HepG2 (cell line): ENCODE results near the gene BAG5. TPM values are rescaled to one million over a fixed set of nuclear protein-coding genes. Genes with fewer than 3 reads are reported as not detected.

Experiments used
- ATAC-seq: fragments of 200-7000 bp; cut with Tn5 transposase; 3 replicates; pipeline ENCODE4 v1.9.1; 2020; ENCODE audit warnings: mild to moderate bottlenecking, moderate library complexity
- BruUV-seq: library from RNA; stranded (reverse); fragments of 400-500 nt; replicated peaks from 2 replicates; lab custom pipeline; 2021; lab: Mats Ljungman, UMichigan
- CTCF ChIA-PET: fragments of 300-600 bp; formaldehyde crosslinking; extraction: SDS; loops from one replicate; lab custom pipeline; 2021; ENCODE audit warnings: low total read pairs, inconsistent platforms, low intra/inter-chr PET ratio; lab: Yijun Ruan, JAX
- POLR2A ChIA-PET: fragments of 350-600 bp; sonication (Branson Sonifier 250); formaldehyde crosslinking; loops from one replicate; lab custom pipeline; 2020; ENCODE audit warnings: antibody characterized with exemption, inconsistent platforms; lab: Yijun Ruan, JAX
- DNase-seq: peaks from one replicate; pipeline ENCODE4 v3.0.0-alpha.2; 2015; ENCODE audit warnings: low spot score
- FAIRE-seq: peaks from 3 replicates; lab custom pipeline; 2011; peaks lifted over from hg19 to GRCh38; lab: Jason Lieb, UNC
- H2AFZ ChIP-seq: one replicate; pipeline ENCODE4 v1.6.1; 2011; ENCODE audit warnings: low read length, inconsistent platforms
- H3K27ac ChIP-seq: fragments of 300-600 bp; 3 replicates; pipeline ENCODE4 v1.8.0; 2011; ENCODE audit warnings: mixed run types, mild to moderate bottlenecking, mixed read lengths, low read length, inconsistent platforms; ENCODE audit not compliant: insufficient read depth; ENCODE audit errors: extremely low read length
- H3K27me3 ChIP-seq, 2 experiments: fragments of 200-600 bp in 1 of 2; 2 replicates in 1 of 2; 3 replicates in 1 of 2; pipeline versions ENCODE4 v1.6.0 to v1.8.0; 2011; ENCODE audit warnings: low read length in 2 of 2, mild to moderate bottlenecking in 2 of 2, moderate library complexity in 2 of 2, inconsistent platforms in 1 of 2; ENCODE audit not compliant: insufficient read depth in 2 of 2, control insufficient read depth in 1 of 2
- H3K36me3 ChIP-seq, 2 experiments: fragments of 200-600 bp in 1 of 2; replicated peaks in 1 of 2; 2 replicates in 1 of 2; 3 replicates in 1 of 2; pipeline versions ENCODE4 v1.5.1 to v1.8.0; 2011; ENCODE audit warnings: low read length in 2 of 2, inconsistent platforms in 1 of 2; ENCODE audit not compliant: insufficient read depth in 2 of 2, control insufficient read depth in 1 of 2
- H3K4me1 ChIP-seq: 2 replicates; pipeline ENCODE4 v1.5.1; 2012; ENCODE audit warnings: low read length, inconsistent platforms; ENCODE audit not compliant: insufficient read depth
- H3K4me2 ChIP-seq: 2 replicates; pipeline ENCODE4 v1.6.0; 2011; ENCODE audit warnings: low read depth, low read length, inconsistent platforms
- H3K4me3 ChIP-seq, 3 experiments: fragments of 200-600 bp in 1 of 3; sonication (generic), shearing (Covaris generic) in 1 of 3; replicated peaks in 1 of 3; 2 replicates each; pipeline ENCODE4 v1.5.1; 2011 to 2016; ENCODE audit warnings: low read length in 3 of 3, inconsistent platforms in 2 of 3, low read depth in 2 of 3, mild to moderate bottlenecking in 2 of 3, control low read depth in 1 of 3, mixed read lengths in 1 of 3; ENCODE audit not compliant: insufficient read depth in 1 of 3
- H3K79me2 ChIP-seq: one replicate; pipeline ENCODE4 v1.6.1; 2011; ENCODE audit warnings: low read length, inconsistent platforms; ENCODE audit not compliant: insufficient read depth
- H3K9ac ChIP-seq: 2 replicates; pipeline ENCODE4 v1.6.0; 2011; ENCODE audit warnings: mild to moderate bottlenecking, low read depth, low read length, inconsistent platforms; ENCODE audit not compliant: insufficient read depth
- H3K9me3 ChIP-seq: 2 replicates; pipeline ENCODE4 v1.5.1; 2012; ENCODE audit warnings: mild to moderate bottlenecking, low read length
- H4K20me1 ChIP-seq: 2 replicates; pipeline ENCODE4 v1.6.0; 2011; ENCODE audit warnings: inconsistent platforms, mild to moderate bottlenecking, low read length, moderate library complexity; ENCODE audit not compliant: insufficient read depth
- DNMT1 ChIP-seq: sonication (generic); formaldehyde crosslinking; IDR thresholded peaks from 2 replicates; pipeline ENCODE4 v1.5.1; 2020; ENCODE audit warnings: mild to moderate bottlenecking, missing genetic modification reagents
- KAT8 ChIP-seq: IDR thresholded peaks from 2 replicates; pipeline ENCODE4 v1.6.1; 2016; ENCODE audit warnings: missing genetic modification reagents, missing compliant biosample characterization
- KDM6A ChIP-seq: IDR thresholded peaks from 2 replicates; pipeline ENCODE4 v1.6.1; 2016; ENCODE audit warnings: low read depth
- NFIC ChIP-seq: IDR thresholded peaks from 2 replicates; pipeline ENCODE4 v1.6.1; 2012; ENCODE audit warnings: mild to moderate bottlenecking, low read length, inconsistent platforms
- PCBP2 ChIP-seq: fragments of 200-400 bp; formaldehyde crosslinking; optimal IDR thresholded peaks from 2 replicates; pipeline ENCODE3; 2018; ENCODE audit warnings: low read length, low read depth; ENCODE audit not compliant: poor library complexity, severe bottlenecking
- RXRB ChIP-seq: IDR thresholded peaks from 2 replicates; pipeline ENCODE4 v1.6.1; 2016; ENCODE audit warnings: borderline replicate concordance, missing genetic modification reagents, missing compliant biosample characterization
- SAP130 ChIP-seq: IDR thresholded peaks from 2 replicates; pipeline ENCODE4 v1.6.1; 2016; ENCODE audit warnings: low read depth
- SIN3B ChIP-seq: fragments of 150-350 bp; IDR thresholded peaks from 2 replicates; pipeline ENCODE4 v1.6.1; 2014; ENCODE audit warnings: low read length
- SOX6 ChIP-seq, 2 experiments: fragments of 450-650 bp in 1 of 2; sonication (generic) in 1 of 2; formaldehyde crosslinking in 1 of 2; IDR thresholded peaks; 2 replicates each; pipeline versions ENCODE4 v1.4.0 to v1.6.1; 2017 to 2020; ENCODE audit warnings: antibody characterized with exemption in 1 of 2, mild to moderate bottlenecking in 1 of 2, missing genetic modification reagents in 1 of 2
- SP2 ChIP-seq: sonication (generic); formaldehyde crosslinking; IDR thresholded peaks from 2 replicates; pipeline ENCODE4 v1.5.1; 2020; ENCODE audit warnings: mild to moderate bottlenecking, missing genetic modification reagents
- TFDP2 ChIP-seq: sonication (generic); formaldehyde crosslinking; IDR thresholded peaks from 2 replicates; pipeline ENCODE4 v1.4.0; 2020; ENCODE audit warnings: missing genetic modification reagents
- TMF1 ChIP-seq: sonication (generic); formaldehyde crosslinking; IDR thresholded peaks from 2 replicates; pipeline ENCODE4 v1.8.1; 2022; ENCODE audit warnings: low read depth, missing genetic modification reagents
- ZNF776 ChIP-seq: sonication (generic); formaldehyde crosslinking; IDR thresholded peaks from 2 replicates; pipeline ENCODE4 v1.4.0; 2020; ENCODE audit warnings: mild to moderate bottlenecking, missing genetic modification reagents
- WGBS: methylation state at CpG from one replicate; pipeline ENCODE4 v1.1.6; 2017; ENCODE audit warnings: low lambda C conversion rate; 5-methylcytosine and 5-hydroxymethylcytosine counted together
- in situ Hi-C: cut with HindIII; loops from 2 replicates; pipeline ENCODE4 v1.10.0; 2017; ENCODE audit warnings: low pct_unique_long_range_greater_than_20kb; ENCODE audit not compliant: extremely low pct_ligation_motif_present
- intact Hi-C: fragments of 100-400 bp; cut with micrococcal nuclease; formaldehyde crosslinking; loops from one replicate; pipeline ENCODE4 v1.10.0; 2022; ENCODE audit not compliant: unreplicated experiment
- polyA plus RNA-seq, 8 experiments: library from polyadenylated mRNA; depleted of rRNA in 3 of 8; stranded (reverse) in 7 of 8; unstranded in 1 of 8; fragments of >200 nt; fragmentation: Illumina TruSeq in 4 of 8; extraction: Trizol in 4 of 8; gene quantifications; 2 replicates each; pipeline versions ENCODE4 v1.2.1 to v1.2.3, GENCODE V29; 2011 to 2016; ENCODE audit warnings: low read depth in 4 of 8, missing spikeins in 1 of 8, mixed read lengths in 1 of 8; ENCODE audit not compliant: insufficient read depth in 1 of 8
- total RNA-seq, 5 experiments: library from RNA; depleted of rRNA; stranded (reverse); fragments of >200 nt; fragmentation: Illumina TruSeq; extraction: Trizol; gene quantifications; 2 replicates each; pipeline ENCODE4 v1.2.3, GENCODE V29; 2016; ENCODE audit warnings: low read depth in 1 of 5
- TF ChIP-seq, protein P1 (sequence below): sonication (generic); formaldehyde crosslinking; IDR thresholded peaks from 2 replicates; pipeline ENCODE4 v1.8.1; 2023; ENCODE audit warnings: mild to moderate bottlenecking, inconsistent platforms, moderate library complexity, missing genetic modification reagents, borderline replicate concordance
- TF ChIP-seq, protein P2 (sequence below): IDR thresholded peaks from 2 replicates; pipeline ENCODE4 v1.6.1; 2016; ENCODE audit warnings: low read depth, borderline replicate concordance
- TF ChIP-seq, protein P3 (sequence below): sonication (generic); formaldehyde crosslinking; IDR thresholded peaks from 2 replicates; pipeline ENCODE4 v1.5.0; 2020; ENCODE audit warnings: mild to moderate bottlenecking, missing genetic modification reagents

The BAG5 gene
- total and polyA plus RNA-seq, 2 of the 13 experiments (the other 11 are each of a cell fraction or from before 2014, with no cell fraction given) = 3.5 to 21.0 TPM

GRCh38 chr14:103509864-103510723 is 52.4 kb downstream of the BAG5 start (continued):
- TF ChIP-seq RXRB (no peak), KAT8 (CRISPR knock-in tag) (no peak)

DNA sequence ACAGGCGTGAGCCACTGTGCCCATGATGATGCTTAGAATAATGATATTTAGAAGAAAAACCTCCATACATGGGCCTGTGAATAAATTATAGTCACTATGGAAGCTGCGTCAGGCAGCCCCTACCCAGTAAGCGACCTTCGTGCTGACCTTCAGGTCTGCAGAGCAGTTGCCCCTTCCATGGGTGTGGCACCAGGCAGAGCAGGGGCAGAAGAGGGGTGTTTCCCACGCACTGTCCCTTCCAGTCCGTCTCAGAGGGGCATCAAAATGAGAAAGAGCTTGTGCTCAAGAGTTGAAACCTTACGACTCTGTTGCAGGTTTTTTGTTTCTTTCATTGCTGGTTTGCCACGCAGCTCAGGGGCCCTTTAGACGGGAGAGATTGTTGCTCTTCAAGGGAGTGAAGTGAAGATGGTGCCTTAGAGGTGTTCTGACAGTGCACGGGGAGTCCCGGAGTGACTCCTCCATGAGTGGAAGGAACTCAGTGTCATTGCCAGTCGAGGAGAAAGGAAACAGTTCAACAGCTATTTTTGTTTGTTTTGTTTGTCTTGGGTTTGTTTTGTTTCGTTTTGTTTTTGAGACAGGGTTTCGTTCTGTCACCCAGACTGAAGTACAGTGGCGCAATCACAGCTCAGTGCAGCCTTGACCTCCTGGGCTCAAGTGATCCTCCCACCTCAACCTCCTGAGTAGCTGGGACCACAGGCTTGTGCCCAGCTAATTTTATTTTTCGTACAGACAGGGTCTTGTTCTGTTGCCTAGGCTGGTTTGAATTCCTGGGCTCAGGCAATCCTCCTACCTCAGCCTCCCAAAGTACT is 53.7 kb downstream of the BAG5 start:
- no peaks in the 10 kb centered on the region for H4K20me1 ChIP-seq
- whole genome bisulfite sequencing = 66% methylated on average over 16 of the region's 16 CpGs
- in situ Hi-C loops = no loop called here
- CTCF ChIA-PET = no interaction called here
- ATAC-seq (0 out of 3 replicates have a peak, but pooled peaks have one; percentile 12), FAIRE-seq (peak; percentile 68), DNase-seq (no peak)
- peaks cover 25% of the 10 kb centered on the region for H3K4me1 ChIP-seq
- H2AFZ ChIP-seq = no peak overlapping the region
- no peak overlapping the region for H3K9ac ChIP-seq
- H3K4me3 ChIP-seq = no peak overlapping the region
- peak overlapping the region; percentile 22 for H3K27ac ChIP-seq
- intact Hi-C loops = no loop called here
- no peaks in the 10 kb centered on the region for H3K79me2 ChIP-seq
- no TSS peak for BruUV-seq
- peaks cover 11 to 22% of the 10 kb centered on the region in 2 experiments; a peak in 4 of 5 replicates for H3K36me3 ChIP-seq
- no peaks in the 10 kb centered on the region for H3K27me3 ChIP-seq
- H3K4me2 ChIP-seq = peak overlapping the region; percentile 38; the same call in 1 of the 2 replicates
- POLR2A ChIA-PET = interaction anchor here (0.6 to 1.9 kb wide), 2 partner anchors 19 to 183 kb away, joined by 3 to 15 read pairs; partner anchors contain the start of gene TRMT61A
- H3K9me3 ChIP-seq = no peaks in the 10 kb centered on the region
- no peak for TF ChIP-seq SOX6 (IDR thresholded peaks at IDR 0.05)
- TF ChIP-seq SOX6 (CRISPR knock-in tag; IDR thresholded peaks at IDR 0.05) = peak; percentile 70
- no peak for TF ChIP-seq NFIC
- TF ChIP-seq ZNF776 (CRISPR knock-in tag) = no peak
- TF ChIP-seq KDM6A = no peak
- no peak for TF ChIP-seq SIN3B
- no peak for TF ChIP-seq TFDP2
- TF ChIP-seq, protein P1, sequence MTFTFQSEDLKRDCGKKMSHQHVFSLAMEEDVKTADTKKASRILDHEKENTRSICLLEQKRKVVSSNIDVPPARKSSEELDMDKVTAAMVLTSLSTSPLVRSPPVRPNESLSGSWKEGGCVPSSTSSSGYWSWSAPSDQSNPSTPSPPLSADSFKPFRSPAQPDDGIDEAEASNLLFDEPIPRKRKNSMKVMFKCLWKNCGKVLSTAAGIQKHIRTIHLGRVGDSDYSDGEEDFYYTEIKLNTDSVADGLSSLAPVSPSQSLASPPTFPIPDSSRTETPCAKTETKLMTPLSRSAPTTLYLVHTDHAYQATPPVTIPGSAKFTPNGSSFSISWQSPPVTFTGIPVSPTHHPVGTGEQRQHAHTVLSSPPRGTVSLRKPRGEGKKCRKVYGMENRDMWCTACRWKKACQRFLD = no peak
- TF ChIP-seq SP2 = no peak
- TF ChIP-seq, protein P2, sequence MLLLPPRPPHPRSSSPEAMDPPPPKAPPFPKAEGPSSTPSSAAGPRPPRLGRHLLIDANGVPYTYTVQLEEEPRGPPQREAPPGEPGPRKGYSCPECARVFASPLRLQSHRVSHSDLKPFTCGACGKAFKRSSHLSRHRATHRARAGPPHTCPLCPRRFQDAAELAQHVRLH (CRISPR knock-in tag) = no peak
- TF ChIP-seq PCBP2 = no peak
- TF ChIP-seq SAP130 = 0 out of 2 replicates have a peak, but pooled peaks have one; percentile 15
- TF ChIP-seq, protein P3, sequence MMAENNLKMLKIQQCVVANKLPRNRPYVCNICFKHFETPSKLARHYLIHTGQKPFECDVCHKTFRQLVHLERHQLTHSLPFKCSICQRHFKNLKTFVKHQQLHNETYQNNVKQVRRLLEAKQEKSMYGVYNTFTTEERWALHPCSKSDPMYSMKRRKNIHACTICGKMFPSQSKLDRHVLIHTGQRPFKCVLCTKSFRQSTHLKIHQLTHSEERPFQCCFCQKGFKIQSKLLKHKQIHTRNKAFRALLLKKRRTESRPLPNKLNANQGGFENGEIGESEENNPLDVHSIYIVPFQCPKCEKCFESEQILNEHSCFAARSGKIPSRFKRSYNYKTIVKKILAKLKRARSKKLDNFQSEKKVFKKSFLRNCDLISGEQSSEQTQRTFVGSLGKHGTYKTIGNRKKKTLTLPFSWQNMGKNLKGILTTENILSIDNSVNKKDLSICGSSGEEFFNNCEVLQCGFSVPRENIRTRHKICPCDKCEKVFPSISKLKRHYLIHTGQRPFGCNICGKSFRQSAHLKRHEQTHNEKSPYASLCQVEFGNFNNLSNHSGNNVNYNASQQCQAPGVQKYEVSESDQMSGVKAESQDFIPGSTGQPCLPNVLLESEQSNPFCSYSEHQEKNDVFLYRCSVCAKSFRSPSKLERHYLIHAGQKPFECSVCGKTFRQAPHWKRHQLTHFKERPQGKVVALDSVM = peak; percentile 81
- no peak for TF ChIP-seq TMF1 (CRISPR knock-in tag)
- TF ChIP-seq DNMT1 (CRISPR knock-in tag) = no peak
